HepG2 (cell line): ENCODE results near the gene CXXC5. TPM values are rescaled to one million over a fixed set of nuclear protein-coding genes. Genes with fewer than 3 reads are reported as not detected.
A peak's percentile ranks its signal among the peaks of the same experiment; 100 is the strongest.

Experiments used
- FOXO1 ChIP-seq: sonication (generic); formaldehyde crosslinking; IDR thresholded peaks from 2 replicates; pipeline ENCODE4 v1.4.0; 2020; ENCODE audit warnings: missing genetic modification reagents
- GATAD2A ChIP-seq: IDR thresholded peaks from 2 replicates; pipeline ENCODE4 v1.6.1; 2016
- GMEB1 ChIP-seq: sonication (generic); formaldehyde crosslinking; IDR thresholded peaks from 2 replicates; pipeline ENCODE4 v1.5.1; 2020; ENCODE audit warnings: missing genetic modification reagents, mild to moderate bottlenecking, borderline replicate concordance
- ISL2 ChIP-seq: sonication (generic); formaldehyde crosslinking; IDR thresholded peaks from 2 replicates; pipeline ENCODE4 v1.5.0; 2020; ENCODE audit warnings: missing genetic modification reagents
- KDM5B ChIP-seq: sonication (generic); formaldehyde crosslinking; IDR thresholded peaks from 2 replicates; pipeline ENCODE4 v1.4.0; 2020; ENCODE audit warnings: missing genetic modification reagents, mild to moderate bottlenecking, borderline replicate concordance
- KLF9 ChIP-seq: IDR thresholded peaks from 2 replicates; pipeline ENCODE4 v1.6.1; 2016; ENCODE audit warnings: low read depth
- ZNF687 ChIP-seq: sonication (generic); formaldehyde crosslinking; IDR thresholded peaks from 2 replicates; pipeline ENCODE4 v1.5.1; 2020; ENCODE audit warnings: mild to moderate bottlenecking, missing genetic modification reagents, moderate library complexity
- polyA plus RNA-seq, 8 experiments: library from polyadenylated mRNA; depleted of rRNA in 3 of 8; stranded (reverse) in 7 of 8; unstranded in 1 of 8; fragments of >200 nt; fragmentation: Illumina TruSeq in 4 of 8; extraction: Trizol in 4 of 8; gene quantifications; 2 replicates each; pipeline versions ENCODE4 v1.2.1 to v1.2.3, GENCODE V29; 2011 to 2016; ENCODE audit warnings: low read depth in 4 of 8, missing spikeins in 1 of 8, mixed read lengths in 1 of 8; ENCODE audit not compliant: insufficient read depth in 1 of 8
- total RNA-seq, 5 experiments: library from RNA; depleted of rRNA; stranded (reverse); fragments of >200 nt; fragmentation: Illumina TruSeq; extraction: Trizol; gene quantifications; 2 replicates each; pipeline ENCODE4 v1.2.3, GENCODE V29; 2016; ENCODE audit warnings: low read depth in 1 of 5

CXXC5 gene
- total and polyA plus RNA-seq, 2 of the 13 experiments (the other 11 are each of a cell fraction or from before 2014, with no cell fraction given): 32.3 to 33.0 TPM

GRCh38 chr5:139693676-139694364, 45.7 kb downstream of the CXXC5 start (continued):
- TF ChIP-seq ZNF687 (peak; percentile 31; the same call in 1 of the 2 replicates), GMEB1 (CRISPR knock-in tag) (no peak), ISL2 (CRISPR knock-in tag) (no peak), KDM5B (CRISPR knock-in tag) (0 out of 2 replicates have a peak, but pooled peaks have one; percentile 29), FOXO1 (CRISPR knock-in tag) (0 out of 2 replicates have a peak, but pooled peaks have one; percentile 12), GATAD2A (CRISPR knock-in tag) (no peak), KLF9 (CRISPR knock-in tag) (no peak)
